Measurements from ENCODE around the gene OR10V1.

DNA sequence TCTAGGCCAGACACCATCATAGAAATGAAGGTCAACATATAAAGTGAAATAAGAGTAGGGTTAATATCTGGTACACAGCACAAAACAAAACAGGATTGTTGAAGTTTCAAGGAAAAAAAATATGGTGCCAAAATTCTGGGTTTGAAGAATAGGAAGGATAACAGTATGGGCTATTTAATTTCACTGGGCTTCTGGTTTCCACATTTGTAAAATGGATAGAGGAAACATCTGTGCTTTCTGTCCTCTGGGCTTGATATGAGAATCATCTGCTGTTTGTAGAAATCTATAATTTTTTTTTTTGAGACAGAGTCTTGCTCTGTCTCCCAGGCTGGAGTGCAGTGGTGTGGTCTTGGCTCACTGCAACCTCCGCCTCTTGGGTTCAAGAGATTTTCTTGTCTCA is 13.8 kb upstream of the OR10V1 start:
- no peak for TF ChIP-seq ZNF70 (CRISPR knock-in tag; IDR thresholded peaks at IDR 0.05)
- TF ChIP-seq, protein P1, sequence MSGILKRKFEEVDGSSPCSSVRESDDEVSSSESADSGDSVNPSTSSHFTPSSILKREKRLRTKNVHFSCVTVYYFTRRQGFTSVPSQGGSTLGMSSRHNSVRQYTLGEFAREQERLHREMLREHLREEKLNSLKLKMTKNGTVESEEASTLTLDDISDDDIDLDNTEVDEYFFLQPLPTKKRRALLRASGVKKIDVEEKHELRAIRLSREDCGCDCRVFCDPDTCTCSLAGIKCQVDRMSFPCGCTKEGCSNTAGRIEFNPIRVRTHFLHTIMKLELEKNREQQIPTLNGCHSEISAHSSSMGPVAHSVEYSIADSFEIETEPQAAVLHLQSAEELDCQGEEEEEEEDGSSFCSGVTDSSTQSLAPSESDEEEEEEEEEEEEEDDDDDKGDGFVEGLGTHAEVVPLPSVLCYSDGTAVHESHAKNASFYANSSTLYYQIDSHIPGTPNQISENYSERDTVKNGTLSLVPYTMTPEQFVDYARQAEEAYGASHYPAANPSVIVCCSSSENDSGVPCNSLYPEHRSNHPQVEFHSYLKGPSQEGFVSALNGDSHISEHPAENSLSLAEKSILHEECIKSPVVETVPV (CRISPR knock-in tag; IDR thresholded peaks at IDR 0.05) = no peak
- TF ChIP-seq PPARA (CRISPR knock-in tag; IDR thresholded peaks at IDR 0.05; ENCODE audit: borderline replicate concordance) = no peak
- TF ChIP-seq, protein P2, sequence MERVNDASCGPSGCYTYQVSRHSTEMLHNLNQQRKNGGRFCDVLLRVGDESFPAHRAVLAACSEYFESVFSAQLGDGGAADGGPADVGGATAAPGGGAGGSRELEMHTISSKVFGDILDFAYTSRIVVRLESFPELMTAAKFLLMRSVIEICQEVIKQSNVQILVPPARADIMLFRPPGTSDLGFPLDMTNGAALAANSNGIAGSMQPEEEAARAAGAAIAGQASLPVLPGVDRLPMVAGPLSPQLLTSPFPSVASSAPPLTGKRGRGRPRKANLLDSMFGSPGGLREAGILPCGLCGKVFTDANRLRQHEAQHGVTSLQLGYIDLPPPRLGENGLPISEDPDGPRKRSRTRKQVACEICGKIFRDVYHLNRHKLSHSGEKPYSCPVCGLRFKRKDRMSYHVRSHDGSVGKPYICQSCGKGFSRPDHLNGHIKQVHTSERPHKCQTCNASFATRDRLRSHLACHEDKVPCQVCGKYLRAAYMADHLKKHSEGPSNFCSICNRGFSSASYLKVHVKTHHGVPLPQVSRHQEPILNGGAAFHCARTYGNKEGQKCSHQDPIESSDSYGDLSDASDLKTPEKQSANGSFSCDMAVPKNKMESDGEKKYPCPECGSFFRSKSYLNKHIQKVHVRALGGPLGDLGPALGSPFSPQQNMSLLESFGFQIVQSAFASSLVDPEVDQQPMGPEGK (CRISPR knock-in tag; IDR thresholded peaks at IDR 0.05; ENCODE audit: borderline replicate concordance) = no peak
- no peak for TF ChIP-seq ZFP30 (CRISPR knock-in tag; IDR thresholded peaks at IDR 0.05)
- no peak for TF ChIP-seq GLIS3 (CRISPR knock-in tag; IDR thresholded peaks at IDR 0.05)
- TF ChIP-seq RARB (CRISPR knock-in tag; IDR thresholded peaks at IDR 0.05) = no peak
- no peak for TF ChIP-seq SNAI2 (CRISPR knock-in tag; IDR thresholded peaks at IDR 0.05)
- TF ChIP-seq ARNTL (CRISPR knock-in tag; IDR thresholded peaks at IDR 0.05; ENCODE audit: borderline replicate concordance, low read depth) = no peak
- TF ChIP-seq OSR1 (CRISPR knock-in tag; IDR thresholded peaks at IDR 0.05) = no peak
